ENCODE measurements around the gene STKLD1.
A peak's percentile ranks its signal among the peaks of the same experiment; 100 is the strongest.
"Not testable (repeated sequence)": the region's sequence is repeated elsewhere in the genome, so short reads cannot be mapped to it uniquely, and the experiment has no call there.

Gene STKLD1

DNA sequence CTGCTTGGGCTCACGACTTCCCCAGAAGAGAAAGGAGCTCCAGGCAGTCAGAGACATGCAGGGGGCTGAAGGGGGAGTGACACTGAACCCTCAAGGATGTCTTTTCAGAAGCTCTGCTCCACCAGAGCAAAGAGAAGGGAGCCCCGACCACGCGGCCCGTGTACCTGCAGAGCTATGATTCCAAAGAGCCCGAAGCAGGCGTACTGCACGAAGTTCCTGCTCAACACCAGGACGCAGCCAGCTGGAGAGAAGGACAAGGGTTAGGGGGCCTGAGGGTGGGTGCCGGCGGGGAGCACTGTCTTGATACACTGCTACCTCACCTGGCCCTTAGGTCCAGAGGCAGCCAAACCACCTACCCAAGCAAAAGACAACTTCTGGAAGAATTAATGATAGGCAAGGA, 9.7 kb upstream of the STKLD1 start:
- DNase-seq = no peak

- no peak for DNase-seq
Measured at GRCh38 chr9:133367221-133367620, 8.9 kb upstream of the STKLD1 start.

GRCh38 chr9:133367778-133368177, 8.4 kb upstream of the STKLD1 start:
- no peak for DNase-seq

DNA sequence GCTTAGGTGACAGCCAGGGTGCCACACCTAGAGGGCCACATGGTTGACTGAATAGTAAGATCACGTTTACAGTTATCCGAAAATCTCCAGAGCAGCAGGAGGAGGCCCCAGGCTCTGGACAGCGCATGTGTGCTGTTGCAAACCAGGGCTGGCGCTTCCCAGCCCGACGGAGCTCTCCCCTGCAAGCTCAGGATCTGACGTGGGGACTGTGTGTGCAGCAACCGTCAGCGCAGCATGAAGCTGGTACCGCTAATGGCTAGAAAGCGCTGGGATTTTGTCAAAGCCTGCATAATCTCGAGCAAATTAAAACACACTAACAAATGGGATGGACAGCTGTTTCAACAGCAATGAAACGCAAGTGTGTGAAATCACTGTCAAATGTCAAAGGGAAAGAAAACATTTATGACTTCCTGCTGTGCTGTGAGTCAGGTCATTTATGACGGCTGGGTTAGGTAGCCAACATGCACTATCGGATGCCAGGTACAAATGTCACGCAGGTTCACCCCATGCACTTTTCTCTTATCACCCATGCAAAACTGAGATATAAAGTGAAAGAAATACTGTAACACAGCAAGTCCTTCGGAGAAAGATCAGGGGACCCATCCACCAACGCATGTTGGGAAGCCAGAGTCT, 7.8 kb upstream of the STKLD1 start:
- DNase-seq = no peak

DNA sequence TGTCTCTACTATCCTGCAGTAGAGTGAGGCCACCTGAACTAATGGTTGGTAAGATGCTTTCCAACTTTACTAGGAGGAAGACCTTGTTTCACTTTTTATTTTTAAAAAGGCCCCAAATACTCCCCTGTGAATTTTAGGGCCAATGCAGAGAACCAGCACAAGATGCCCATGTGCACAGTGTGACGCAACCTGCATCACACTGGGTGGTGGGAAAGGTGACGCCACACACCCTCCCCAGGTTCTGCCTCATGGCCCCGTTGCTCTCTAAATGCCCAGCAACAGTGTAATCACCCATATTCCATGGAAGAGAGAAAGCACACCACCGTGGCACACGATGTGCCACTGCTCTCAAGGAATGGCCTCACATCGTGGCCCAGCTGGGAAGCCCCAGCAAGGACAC, 6.7 kb upstream of the STKLD1 start:
- no peak for DNase-seq

GRCh38 chr9:133369933-133370332, 6.2 kb upstream of the STKLD1 start:
- DNase-seq = peak; percentile 22

DNA sequence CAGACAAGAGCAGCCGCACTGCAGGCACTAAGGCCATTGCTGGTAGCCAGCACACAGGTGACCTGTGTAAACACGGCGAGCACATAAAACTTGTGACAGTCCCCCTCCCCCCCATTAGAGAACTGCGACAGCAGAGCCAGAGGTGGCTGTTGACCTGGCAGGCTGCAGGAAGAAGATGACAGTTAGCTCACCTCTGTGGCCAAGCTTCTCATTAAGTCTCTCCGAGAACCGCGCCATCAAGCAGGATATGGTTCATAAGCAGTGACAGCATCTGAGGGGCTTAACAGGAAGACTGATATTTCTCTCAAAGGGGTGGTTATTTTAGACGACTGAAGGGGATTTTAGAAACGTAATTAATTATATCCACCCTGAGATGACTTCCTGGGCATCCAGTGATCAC, 5.5 kb upstream of the STKLD1 start:
- DNase-seq = no peak

GRCh38 chr9:133371261-133371711, 4.9 kb upstream of the STKLD1 start:
- DNase-seq = peak; percentile 25

DNA sequence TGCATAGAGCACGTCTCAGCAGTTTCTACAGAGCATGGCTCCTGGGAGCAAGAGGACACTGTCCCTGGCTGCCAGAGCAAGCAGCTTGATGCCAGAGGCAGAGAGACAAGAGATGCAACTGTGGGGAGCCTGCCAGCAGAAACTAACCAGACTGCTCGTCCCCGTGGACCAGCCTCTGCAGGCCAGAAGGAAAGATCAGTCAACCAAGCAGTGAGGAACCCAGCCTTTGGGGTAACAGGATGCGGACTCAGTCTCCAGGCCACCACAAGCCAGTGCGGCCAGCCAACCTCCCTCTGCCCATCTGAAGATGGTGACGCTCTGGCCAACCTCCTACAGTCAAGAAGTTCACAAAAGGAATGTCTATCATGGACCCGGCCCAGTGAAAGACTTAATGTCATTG, 4.0 kb upstream of the STKLD1 start:
- DNase-seq = no peak

DNA sequence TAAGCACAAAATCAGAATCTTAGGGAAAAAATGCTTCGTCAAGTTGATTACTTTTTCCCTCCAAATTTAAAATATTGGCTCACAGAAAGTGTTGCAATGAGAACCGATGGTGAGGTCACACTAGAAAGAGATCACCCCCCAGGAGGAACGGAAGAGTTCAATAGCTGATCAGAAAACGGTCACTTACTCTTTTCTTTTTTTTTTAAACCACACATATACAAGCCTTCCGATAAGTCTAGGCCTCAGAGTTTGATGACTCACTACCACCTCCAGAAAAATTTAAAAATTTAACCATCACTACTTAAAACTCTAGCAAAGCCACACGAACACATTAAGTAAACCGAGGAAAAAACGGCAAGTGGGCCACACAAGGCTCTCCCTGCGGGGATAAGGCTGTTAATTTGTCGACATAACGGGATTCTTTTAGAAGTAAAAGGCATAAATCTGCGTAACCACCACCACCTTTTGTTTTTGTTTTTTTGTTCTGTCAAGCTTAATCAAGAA, 1.5 kb upstream of the STKLD1 start:
- DNase-seq = no peak

DNA sequence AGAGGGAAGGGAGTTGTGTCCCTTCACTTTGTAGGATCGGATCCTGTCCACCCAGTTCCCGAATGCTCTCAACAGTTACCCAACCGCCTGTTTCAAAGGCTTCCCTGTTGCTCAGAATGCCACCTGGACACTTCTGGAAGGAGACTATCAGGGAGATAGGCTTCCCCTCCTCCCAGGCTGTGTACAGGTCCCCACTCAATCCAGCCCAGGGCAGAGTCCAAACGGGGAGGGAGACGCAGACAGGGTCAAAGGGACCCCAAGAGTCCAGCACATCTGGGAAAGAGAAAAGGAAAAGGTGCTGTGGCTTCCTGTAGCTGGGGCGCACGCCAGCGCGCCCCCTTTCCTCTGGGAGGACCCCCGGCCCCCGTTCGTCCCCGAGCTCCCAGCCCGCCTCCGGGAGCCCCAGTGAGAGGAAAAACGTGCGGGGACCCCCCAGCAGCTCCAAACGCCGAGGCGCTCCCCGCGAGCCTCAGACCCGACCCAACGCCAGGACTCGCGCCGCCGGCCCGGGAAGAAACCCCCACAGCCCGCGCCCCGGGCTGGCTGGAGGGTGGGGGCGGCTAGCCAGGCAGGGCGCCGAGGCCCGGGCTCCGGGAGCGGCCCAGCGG, 946 bp upstream of the STKLD1 start:
- DNase-seq = peak; percentile 33

DNA sequence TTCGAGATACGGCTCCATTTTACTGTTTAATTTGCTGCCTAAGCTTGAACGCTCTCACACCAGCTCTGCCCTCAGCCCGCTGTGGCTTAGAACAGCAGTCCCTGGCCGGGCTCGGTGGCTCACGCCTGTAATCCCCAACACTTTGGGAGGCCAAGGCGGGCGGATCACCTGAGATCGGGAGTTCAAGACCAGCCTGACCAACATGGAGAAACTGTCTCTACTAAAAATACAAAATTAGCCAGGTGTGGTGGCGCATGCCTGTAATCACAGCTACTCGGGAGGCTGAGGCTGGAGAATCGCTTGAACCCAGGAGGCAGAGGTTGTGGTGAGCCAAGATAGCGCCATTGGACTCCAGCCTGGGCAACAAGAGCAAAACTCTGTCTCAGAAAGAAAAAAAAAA, 1.1 kb downstream of the STKLD1 start:
- not testable (repeated sequence) for DNase-seq

DNA sequence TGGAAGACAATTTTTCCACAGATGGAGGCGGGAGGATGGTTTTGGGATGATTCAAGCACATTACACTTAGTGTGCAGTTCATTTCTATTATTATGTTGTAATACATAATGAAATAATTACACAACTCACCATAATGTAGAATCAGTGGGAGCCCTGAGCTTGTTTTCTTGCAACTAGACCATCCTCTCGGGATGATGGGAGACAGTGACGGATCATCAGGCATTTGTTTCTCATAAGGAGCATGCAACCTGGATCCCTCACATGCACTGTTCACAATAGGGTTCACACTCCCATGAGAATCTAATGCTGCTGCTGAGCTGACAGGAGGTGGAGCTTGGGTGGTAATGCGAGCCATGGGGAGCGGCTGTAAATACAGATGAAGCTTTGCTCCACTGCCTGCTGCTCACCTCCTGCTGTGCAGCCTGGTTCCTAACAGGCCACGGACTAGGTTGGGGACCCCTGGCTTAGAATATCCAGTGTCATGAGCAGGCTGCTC, 1.6 kb downstream of the STKLD1 start:
- no peak for DNase-seq

DNA sequence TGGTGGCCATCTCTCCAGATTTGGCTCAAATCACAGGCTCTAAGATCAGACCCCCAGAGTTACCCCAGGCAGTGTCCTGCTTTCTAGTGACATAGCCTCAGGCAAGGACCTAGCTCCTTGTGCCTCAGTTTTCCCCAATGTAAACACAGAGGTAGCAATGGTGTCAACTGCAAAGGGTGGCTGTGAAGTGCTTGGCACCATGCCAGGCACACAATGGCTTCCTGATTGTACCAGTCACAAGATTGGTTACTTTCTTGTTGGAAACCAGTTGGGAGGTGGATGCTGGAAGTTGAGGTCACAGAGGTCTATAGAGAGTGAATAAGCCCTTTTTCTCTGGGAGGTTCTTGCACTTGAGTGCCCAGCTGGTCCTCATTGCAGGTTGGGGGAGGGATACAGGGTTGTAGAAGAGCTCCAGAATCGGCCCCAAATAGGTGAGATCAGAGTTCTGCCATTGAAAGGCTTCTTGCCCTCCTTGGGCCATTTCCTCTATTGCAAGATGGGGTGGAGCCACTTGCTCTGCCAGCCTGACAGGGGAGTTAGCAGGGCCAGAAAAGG, 2.3 kb downstream of the STKLD1 start:
- no peak for DNase-seq

GRCh38 chr9:133379153-133380086, 3.3 kb downstream of the STKLD1 start:
- DNase-seq = no peak

DNA sequence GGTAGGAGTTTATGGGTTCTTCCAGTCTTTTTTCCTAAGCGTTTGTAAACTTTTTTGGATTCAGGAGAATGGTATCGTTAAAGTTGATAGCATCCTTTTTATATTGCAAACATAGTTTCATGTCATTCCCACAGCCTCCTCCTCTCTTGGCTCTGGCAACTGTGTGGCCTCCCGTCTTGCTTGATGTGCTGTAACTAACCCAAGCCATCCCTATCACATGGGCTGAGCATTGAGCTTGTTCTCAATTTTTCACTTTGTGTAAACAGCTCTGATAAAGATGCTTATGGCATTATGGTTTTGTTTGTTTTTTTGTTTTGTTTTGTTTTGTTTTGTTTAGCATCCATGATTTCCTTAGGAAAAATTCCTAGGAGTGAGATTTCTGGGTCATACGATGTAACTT, 4.6 kb downstream of the STKLD1 start:
- DNase-seq = no peak

GRCh38 chr9:133382507-133383141, 6.5 kb downstream of the STKLD1 start:
- DNase-seq = no peak

GRCh38 chr9:133383438-133383837, 7.3 kb downstream of the STKLD1 start:
- no peak for DNase-seq

GRCh38 chr9:133384736-133385321, 8.7 kb downstream of the STKLD1 start:
- no peak for DNase-seq

- DNase-seq = no peak
Measured at GRCh38 chr9:133385452-133385851, 9.3 kb downstream of the STKLD1 start.

- DNase-seq = no peak
Measured at GRCh38 chr9:133386338-133386737, 10.2 kb downstream of the STKLD1 start.

- no peak for DNase-seq
Measured at GRCh38 chr9:133387680-133388079, 11.5 kb downstream of the STKLD1 start.

All from activated gamma-delta T cell (primary cell).